Measurements from ENCODE around the gene MVD. TPM values are rescaled to one million over a fixed set of nuclear protein-coding genes. Genes with fewer than 3 reads are reported as not detected.

MVD gene
- total RNA-seq, 1 donor from 2014 or later, result 25.3 TPM

DNA sequence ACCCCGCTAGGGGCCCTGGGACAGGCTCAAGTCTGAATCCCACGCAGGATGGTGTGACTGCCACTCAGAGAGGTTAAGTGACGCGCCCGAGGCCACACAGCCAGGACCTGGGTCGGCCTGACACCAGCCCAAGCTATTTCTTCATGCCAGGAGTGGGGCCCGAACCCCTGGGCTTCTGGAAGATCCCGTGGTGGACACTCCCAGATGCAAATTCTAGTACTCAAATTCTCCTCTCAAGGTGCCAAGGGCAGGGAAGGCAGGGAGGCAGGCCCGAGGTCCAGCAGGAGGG, 19.3 kb downstream of the MVD start:
- peaks cover 28% of the 10 kb centered on the region for H3K27me3 ChIP-seq (ENCODE audit: low read depth)
- no peak overlapping the region for H3K4me3 ChIP-seq
- no peak for DNase-seq
- TF ChIP-seq CTCF (IDR thresholded peaks at IDR 0.05; ENCODE audit: borderline replicate concordance), result no peak
- no peaks in the 10 kb centered on the region for H3K4me1 ChIP-seq
- intact Hi-C loops (cut with micrococcal nuclease), result no loop called here
- H3K36me3 ChIP-seq, result no peaks in the 10 kb centered on the region
- H3K27ac ChIP-seq (replicated peaks), result no peak overlapping the region
- H3K9me3 ChIP-seq (replicated peaks), result no peaks in the 10 kb centered on the region

DNA sequence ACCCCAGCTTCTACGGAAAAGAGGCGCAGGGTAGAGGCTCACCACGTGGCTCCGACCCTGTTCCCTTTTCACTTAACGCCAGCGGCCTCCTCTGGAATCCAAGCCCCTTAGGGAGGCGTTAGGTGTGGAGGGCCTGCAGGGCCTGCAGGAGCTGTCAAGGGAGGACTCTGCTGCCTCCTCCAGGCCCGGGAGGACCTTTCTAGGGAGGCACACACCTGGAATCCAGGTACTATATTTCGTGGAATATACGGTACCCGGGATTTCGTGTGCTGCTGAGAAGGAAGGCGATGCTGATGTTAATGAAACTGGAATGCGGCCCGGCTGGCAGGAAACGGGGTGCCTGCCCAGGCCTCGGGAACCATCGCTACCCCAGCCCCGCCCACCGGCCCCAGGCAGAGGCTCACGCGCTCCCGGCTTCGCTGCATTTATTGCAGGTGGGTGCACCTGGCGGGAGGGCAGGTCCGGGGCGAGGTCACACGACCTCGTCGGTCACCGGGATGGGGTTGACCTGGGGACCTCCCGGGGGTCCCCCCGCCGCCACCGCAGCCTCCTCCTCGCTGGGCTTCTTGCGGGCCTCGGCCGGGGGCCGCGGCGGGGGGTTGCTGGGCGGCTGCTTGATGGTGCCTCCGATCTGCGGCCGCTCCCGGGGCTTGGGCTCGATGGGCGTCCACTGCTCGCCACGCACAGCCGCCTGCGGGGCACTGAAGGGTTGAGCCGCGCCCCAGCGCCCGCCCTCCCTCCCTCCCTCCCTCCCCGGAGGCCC, 19.8 kb downstream of the MVD start:
- H3K36me3 ChIP-seq, result no peaks in the 10 kb centered on the region
- peaks cover 34% of the 10 kb centered on the region for H3K27me3 ChIP-seq (ENCODE audit: low read depth)
- H3K27ac ChIP-seq (replicated peaks), result no peak overlapping the region
- no peak overlapping the region for H3K4me3 ChIP-seq
- H3K4me1 ChIP-seq, result no peaks in the 10 kb centered on the region
- no peak for TF ChIP-seq CTCF (IDR thresholded peaks at IDR 0.05; ENCODE audit: borderline replicate concordance)
- no peaks in the 10 kb centered on the region for H3K9me3 ChIP-seq (replicated peaks)
- no peak for DNase-seq
- intact Hi-C loops (cut with micrococcal nuclease), result no loop called here

DNA sequence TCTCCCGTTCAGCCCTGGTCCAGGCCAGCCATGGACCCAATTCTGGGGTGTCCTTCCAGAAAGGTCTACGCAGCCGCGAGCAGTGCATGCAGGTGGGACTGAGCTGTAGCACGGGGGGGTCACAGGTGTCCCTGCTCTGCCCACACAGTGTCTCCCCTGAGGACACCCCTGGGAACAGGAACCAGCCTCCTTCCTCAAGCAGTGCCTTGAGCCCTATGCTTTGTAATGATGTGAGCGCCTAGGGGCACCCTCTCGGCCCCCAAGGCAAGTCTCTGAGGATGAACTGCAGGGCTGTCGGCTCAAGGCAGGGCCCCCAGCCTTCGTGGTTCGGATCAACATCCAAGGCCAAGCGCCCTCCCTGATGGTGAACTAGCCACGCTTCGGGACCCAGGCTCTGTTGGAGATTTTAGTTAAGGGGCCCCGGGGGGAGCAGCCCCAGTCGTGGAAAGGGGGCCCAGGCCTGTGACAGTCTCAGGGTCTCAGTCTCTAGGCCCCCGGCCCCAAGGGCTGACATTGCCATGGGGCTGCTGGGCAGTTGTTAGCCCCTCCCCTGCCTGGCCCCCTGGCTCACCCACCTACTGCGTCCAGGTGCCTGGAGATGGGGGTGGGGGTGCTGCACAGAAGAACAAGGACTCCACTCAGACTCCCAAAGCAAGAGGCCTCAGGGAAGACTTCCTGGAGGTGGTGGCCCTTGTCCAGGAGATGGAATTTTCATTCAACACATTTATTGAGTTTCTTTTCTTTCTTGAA, 22.2 kb downstream of the MVD start:
- TF ChIP-seq CTCF (IDR thresholded peaks at IDR 0.05; ENCODE audit: borderline replicate concordance), result no peak

DNA sequence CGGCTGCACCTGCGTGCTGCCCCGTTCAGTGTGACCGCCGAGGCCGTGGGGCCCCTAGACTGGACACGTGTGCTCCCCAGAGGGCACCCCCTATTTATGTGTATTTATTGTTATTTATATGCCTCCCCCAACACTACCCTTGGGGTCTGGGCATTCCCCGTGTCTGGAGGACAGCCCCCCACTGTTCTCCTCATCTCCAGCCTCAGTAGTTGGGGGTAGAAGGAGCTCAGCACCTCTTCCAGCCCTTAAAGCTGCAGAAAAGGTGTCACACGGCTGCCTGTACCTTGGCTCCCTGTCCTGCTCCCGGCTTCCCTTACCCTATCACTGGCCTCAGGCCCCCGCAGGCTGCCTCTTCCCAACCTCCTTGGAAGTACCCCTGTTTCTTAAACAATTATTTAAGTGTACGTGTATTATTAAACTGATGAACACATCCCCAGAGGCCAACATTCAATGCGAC, 22.8 kb downstream of the MVD start:
- Histone ChIP-seq H3K36me3 (no peaks in the 10 kb centered on the region), H3K27me3 (ENCODE audit: low read depth) (peaks cover 64% of the 10 kb centered on the region), H3K4me1 (peaks cover 3% of the 10 kb centered on the region), H3K4me3 (no peak overlapping the region), H3K9me3 (replicated peaks) (no peaks in the 10 kb centered on the region), H3K27ac (replicated peaks) (no peak overlapping the region)
- intact Hi-C loops (cut with micrococcal nuclease), result no loop called here
- no peak for TF ChIP-seq CTCF (IDR thresholded peaks at IDR 0.05; ENCODE audit: borderline replicate concordance)
- no peak for DNase-seq

More for the DNA sequence above, 22.2 kb downstream of the MVD start:
- no peaks in the 10 kb centered on the region for H3K4me1 ChIP-seq
- peaks cover 57% of the 10 kb centered on the region for H3K27me3 ChIP-seq (ENCODE audit: low read depth)
- no peak overlapping the region for H3K27ac ChIP-seq (replicated peaks)
- no peak for DNase-seq
- H3K4me3 ChIP-seq, result no peak overlapping the region
- intact Hi-C loops (cut with micrococcal nuclease), result no loop called here
- H3K9me3 ChIP-seq (replicated peaks), result no peaks in the 10 kb centered on the region
- no peaks in the 10 kb centered on the region for H3K36me3 ChIP-seq

GRCh38 chr16:88639231-88640038, 23.5 kb downstream of the MVD start:
- no peak overlapping the region for H3K4me3 ChIP-seq
- H3K27ac ChIP-seq (replicated peaks), result no peak overlapping the region
- H3K9me3 ChIP-seq (replicated peaks), result no peaks in the 10 kb centered on the region
- TF ChIP-seq CTCF (IDR thresholded peaks at IDR 0.05; ENCODE audit: borderline replicate concordance), result no peak
- DNase-seq, result no peak
- peaks cover 68% of the 10 kb centered on the region for H3K27me3 ChIP-seq (ENCODE audit: low read depth)
- no peaks in the 10 kb centered on the region for H3K36me3 ChIP-seq
- H3K4me1 ChIP-seq, result peaks cover 10% of the 10 kb centered on the region
- intact Hi-C loops (cut with micrococcal nuclease), result no loop called here
